K562 (cell line): ENCODE results near the gene DDX5. TPM values are rescaled to one million over a fixed set of nuclear protein-coding genes. Genes with fewer than 3 reads are reported as not detected.
A peak's percentile ranks its signal among the peaks of the same experiment; 100 is the strongest.

Source experiments
- BCOR ChIP-seq: fragments of 450-650 bp; IDR thresholded peaks from 2 replicates; pipeline ENCODE4 v1.6.1; 2016
- C11orf30 ChIP-seq: fragments of 450-650 bp; IDR thresholded peaks from 2 replicates; pipeline ENCODE4 v1.6.1; 2016; ENCODE audit warnings: low read depth, mild to moderate bottlenecking
- CBFB ChIP-seq: sonication (generic); formaldehyde crosslinking; IDR thresholded peaks from 2 replicates; pipeline ENCODE4 v1.4.0; 2020; ENCODE audit warnings: mild to moderate bottlenecking, missing genetic modification reagents
- CEBPB ChIP-seq: fragments of 450-650 bp; IDR thresholded peaks from 2 replicates; pipeline ENCODE4 v1.6.1; 2016; ENCODE audit warnings: missing genetic modification characterization, missing compliant biosample characterization
- DMBX1 ChIP-seq: fragments of 250-450 bp; sonication (Bioruptor Pico); IDR thresholded peaks from 2 replicates; pipeline ENCODE4 v1.8.0; 2022; ENCODE audit warnings: inconsistent platforms, mild to moderate bottlenecking, moderate library complexity, borderline replicate concordance
- DNMT1 ChIP-seq: fragments of 450-650 bp; IDR thresholded peaks from 2 replicates; pipeline ENCODE4 v1.6.1; 2016; ENCODE audit warnings: antibody characterized with exemption, mild to moderate bottlenecking
- EWSR1 ChIP-seq: fragments of 450-650 bp; IDR thresholded peaks from 2 replicates; pipeline ENCODE4 v1.6.1; 2018; ENCODE audit warnings: borderline replicate concordance, mild to moderate bottlenecking, low read depth, moderate library complexity; ENCODE audit not compliant: partially characterized antibody
- FOS ChIP-seq: IDR thresholded peaks from 3 replicates; pipeline ENCODE4 v1.6.1; 2011; ENCODE audit not compliant: insufficient read length; ENCODE audit errors: extremely low read depth
- FOXA3 ChIP-seq, 2 experiments: fragments of 450-650 bp in 1 of 2; sonication (generic) in 1 of 2; formaldehyde crosslinking; IDR thresholded peaks in 1 of 2; conservative IDR thresholded peaks in 1 of 2; 2 replicates each; pipeline versions ENCODE4 v1.4.0 to v1.8.0; 2020 to 2022; ENCODE audit warnings: mild to moderate bottlenecking in 2 of 2, missing genetic modification reagents in 1 of 2
- GTF2E2 ChIP-seq: fragments of 200-800 bp; sonication (Bioruptor generic); IDR thresholded peaks from 2 replicates; pipeline ENCODE4 v1.6.1; 2016; ENCODE audit warnings: missing genetic modification characterization, missing compliant biosample characterization
- HNRNPH1 ChIP-seq: fragments of 200-400 bp; formaldehyde crosslinking; optimal IDR thresholded peaks from 2 replicates; pipeline ENCODE3; 2017; ENCODE audit warnings: low read depth, mild to moderate bottlenecking, low read length, moderate library complexity
- HOXB6 ChIP-seq: fragments of 250-450 bp; sonication (Bioruptor Pico); IDR thresholded peaks from 2 replicates; pipeline ENCODE4 v1.5.1; 2022; ENCODE audit warnings: mild to moderate bottlenecking, borderline replicate concordance
- ILF3 ChIP-seq: fragments of 450-650 bp; IDR thresholded peaks from 2 replicates; pipeline ENCODE4 v1.6.1; 2018; ENCODE audit warnings: antibody characterized with exemption, mild to moderate bottlenecking, moderate library complexity, borderline replicate concordance
- KDM1A ChIP-seq, 2 experiments: fragments of 450-650 bp; IDR thresholded peaks; 2 replicates each; pipeline ENCODE4 v1.6.1; 2016; ENCODE audit warnings: mild to moderate bottlenecking in 2 of 2
- MTF1 ChIP-seq: fragments of 250-450 bp; sonication (Bioruptor Pico); IDR thresholded peaks from 2 replicates; pipeline ENCODE4 v1.9.0; 2021; ENCODE audit warnings: moderate library complexity, mild to moderate bottlenecking, inconsistent platforms, borderline replicate concordance
- PRPF4 ChIP-seq: fragments of 200-400 bp; formaldehyde crosslinking; IDR thresholded peaks from one replicate; pipeline ENCODE4 v1.6.1; 2017; ENCODE audit warnings: low read length, low read depth, mild to moderate bottlenecking; ENCODE audit not compliant: insufficient read depth, poor library complexity, severe bottlenecking
- RHOXF2B ChIP-seq: fragments of 250-450 bp; sonication (Bioruptor Pico); conservative IDR thresholded peaks from 2 replicates; pipeline ENCODE4 v1.5.1; 2021
- SMAD3 ChIP-seq: fragments of 450-650 bp; formaldehyde crosslinking; conservative IDR thresholded peaks from 2 replicates; pipeline ENCODE4 v1.4.0; 2020; ENCODE audit warnings: mild to moderate bottlenecking
- STAG1 ChIP-seq: sonication (generic); formaldehyde crosslinking; IDR thresholded peaks from 2 replicates; pipeline ENCODE4 v1.5.0; 2020; ENCODE audit warnings: missing genetic modification reagents, borderline replicate concordance
- TOE1 ChIP-seq, 2 experiments: fragments of 450-650 bp in 1 of 2; sonication (generic) in 1 of 2; formaldehyde crosslinking in 1 of 2; IDR thresholded peaks; 2 replicates each; pipeline versions ENCODE4 v1.7.1 to v1.8.0; 2016 to 2022; ENCODE audit warnings: borderline replicate concordance in 2 of 2, mild to moderate bottlenecking in 2 of 2, antibody characterized with exemption in 1 of 2, inconsistent platforms in 1 of 2, low read depth in 1 of 2, missing genetic modification reagents in 1 of 2, moderate library complexity in 1 of 2
- ZNF589 ChIP-seq: fragments of 200-800 bp; sonication (Bioruptor generic); IDR thresholded peaks from 2 replicates; pipeline ENCODE4 v1.6.1; 2016; ENCODE audit warnings: low read depth, missing genetic modification characterization, missing compliant biosample characterization
- ZNF785 ChIP-seq: fragments of 250-450 bp; sonication (Bioruptor Pico); IDR thresholded peaks from 2 replicates; pipeline ENCODE4 v1.4.0; 2020; ENCODE audit warnings: mild to moderate bottlenecking
- ZSCAN32 ChIP-seq: fragments of 450-650 bp; formaldehyde crosslinking; IDR thresholded peaks from 2 replicates; pipeline ENCODE4 v1.4.0; 2020; ENCODE audit warnings: mild to moderate bottlenecking, moderate library complexity
- polyA plus RNA-seq, 8 experiments: library from polyadenylated mRNA; depleted of rRNA in 4 of 8; stranded (reverse) in 5 of 8; unstranded in 3 of 8; fragments of >200 nt; fragmentation: Nextera tagmentation in 2 of 8; fragmentation: Illumina TruSeq in 1 of 8; extraction: Ambion mirVana in 2 of 8; extraction: Trizol in 1 of 8; gene quantifications; 2 replicates each; pipeline versions ENCODE4 v1.2.1 to v1.2.3, GENCODE V29; 2011 to 2014; ENCODE audit warnings: inconsistent platforms in 1 of 8, missing spikeins in 1 of 8
- total RNA-seq, 7 experiments: library from RNA; depleted of rRNA in 6 of 7; stranded (reverse); fragments of >200 nt in 6 of 7; fragmentation: Illumina TruSeq in 2 of 7; extraction: Trizol in 2 of 7; gene quantifications; 2 replicates each; pipeline versions ENCODE4 v1.2.1 to v1.2.3, GENCODE V29; 2011 to 2021; ENCODE audit warnings: low replicate concordance in 1 of 7
- TF ChIP-seq, protein P1 (sequence below): sonication (generic); formaldehyde crosslinking; IDR thresholded peaks from 2 replicates; pipeline ENCODE4 v1.8.0; 2022; ENCODE audit warnings: mild to moderate bottlenecking, low read depth, missing genetic modification reagents
- TF ChIP-seq, protein P2 (sequence below): fragments of 250-450 bp; sonication (Bioruptor Pico); IDR thresholded peaks from 2 replicates; pipeline ENCODE4 v1.4.0; 2020
- TF ChIP-seq, protein P3 (sequence below): sonication (generic); formaldehyde crosslinking; IDR thresholded peaks from 2 replicates; pipeline ENCODE4 v1.8.1; 2023; ENCODE audit warnings: mild to moderate bottlenecking, missing genetic modification reagents
- TF ChIP-seq, protein P4 (sequence below): sonication (generic); formaldehyde crosslinking; IDR thresholded peaks from 2 replicates; pipeline ENCODE4 v1.9.0; 2022; ENCODE audit warnings: mild to moderate bottlenecking, missing genetic modification reagents

DDX5 gene
- total and polyA plus RNA-seq, 9 of the 15 experiments (the other 6 are each of a cell fraction or from before 2014, with no cell fraction given), result 306 to 1,639 (median 604) TPM

DNA sequence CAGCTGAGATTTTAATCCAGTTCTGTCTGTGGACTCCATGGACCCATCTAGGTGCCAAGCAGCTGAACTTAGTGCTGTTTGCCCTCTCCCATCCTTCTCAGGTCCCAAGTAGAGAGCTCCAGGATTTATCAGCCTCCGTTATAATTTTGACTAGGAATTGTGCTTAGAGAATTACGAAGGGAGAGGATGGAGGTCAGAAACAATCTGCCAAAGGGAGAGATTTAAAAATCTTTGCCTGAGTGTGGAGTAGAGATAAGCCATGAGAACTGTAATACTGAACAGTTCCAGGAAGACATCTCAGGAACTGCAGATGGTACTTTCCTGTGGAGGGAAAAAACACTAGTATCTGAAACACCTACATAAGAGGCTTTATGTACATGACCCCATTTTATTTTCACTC lies 27.7 kb upstream of the DDX5 start (continued):
- TF ChIP-seq MTF1 (CRISPR knock-in tag), result no peak
- TF ChIP-seq, protein P1, sequence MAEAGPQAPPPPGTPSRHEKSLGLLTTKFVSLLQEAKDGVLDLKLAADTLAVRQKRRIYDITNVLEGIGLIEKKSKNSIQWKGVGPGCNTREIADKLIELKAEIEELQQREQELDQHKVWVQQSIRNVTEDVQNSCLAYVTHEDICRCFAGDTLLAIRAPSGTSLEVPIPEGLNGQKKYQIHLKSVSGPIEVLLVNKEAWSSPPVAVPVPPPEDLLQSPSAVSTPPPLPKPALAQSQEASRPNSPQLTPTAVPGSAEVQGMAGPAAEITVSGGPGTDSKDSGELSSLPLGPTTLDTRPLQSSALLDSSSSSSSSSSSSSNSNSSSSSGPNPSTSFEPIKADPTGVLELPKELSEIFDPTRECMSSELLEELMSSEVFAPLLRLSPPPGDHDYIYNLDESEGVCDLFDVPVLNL (CRISPR knock-in tag), result no peak
- no peak for TF ChIP-seq EWSR1
- no peak for TF ChIP-seq CBFB (CRISPR knock-in tag)
- peak; percentile 100 for TF ChIP-seq KDM1A (IDR thresholded peaks at IDR 0.05)
- no peak for TF ChIP-seq ZSCAN32 (CRISPR knock-in tag)
- TF ChIP-seq, protein P2, sequence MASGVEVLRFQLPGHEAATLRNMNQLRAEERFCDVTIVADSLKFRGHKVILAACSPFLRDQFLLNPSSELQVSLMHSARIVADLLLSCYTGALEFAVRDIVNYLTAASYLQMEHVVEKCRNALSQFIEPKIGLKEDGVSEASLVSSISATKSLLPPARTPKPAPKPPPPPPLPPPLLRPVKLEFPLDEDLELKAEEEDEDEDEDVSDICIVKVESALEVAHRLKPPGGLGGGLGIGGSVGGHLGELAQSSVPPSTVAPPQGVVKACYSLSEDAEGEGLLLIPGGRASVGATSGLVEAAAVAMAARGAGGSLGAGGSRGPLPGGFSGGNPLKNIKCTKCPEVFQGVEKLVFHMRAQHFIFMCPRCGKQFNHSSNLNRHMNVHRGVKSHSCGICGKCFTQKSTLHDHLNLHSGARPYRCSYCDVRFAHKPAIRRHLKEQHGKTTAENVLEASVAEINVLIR (CRISPR knock-in tag), result no peak
- TF ChIP-seq GTF2E2 (tag), result no peak
- TF ChIP-seq DNMT1, result no peak
- no peak for TF ChIP-seq ZNF785 (CRISPR knock-in tag)
- 0 out of 2 replicates have a peak, but pooled peaks have one; percentile 29 for TF ChIP-seq DMBX1
- TF ChIP-seq PRPF4, result no peak
- no peak for TF ChIP-seq BCOR
- no peak for TF ChIP-seq HOXB6 (CRISPR knock-in tag)
- TF ChIP-seq SMAD3 (CRISPR knock-in tag), result no peak
- TF ChIP-seq RHOXF2B (CRISPR knock-in tag), result no peak
- no peak for TF ChIP-seq FOXA3 (CRISPR knock-in tag; conservative IDR thresholded peaks at IDR 0.05 in 1 of 2, IDR thresholded peaks at IDR 0.05 in 1 of 2)
- no peak for TF ChIP-seq ZNF589 (CRISPR knock-in tag)
- no peak for TF ChIP-seq TOE1 (IDR thresholded peaks at IDR 0.05; ENCODE audit: borderline replicate concordance)
- TF ChIP-seq TOE1 (CRISPR knock-in tag; IDR thresholded peaks at IDR 0.05; ENCODE audit: borderline replicate concordance, low read depth), result no peak
- TF ChIP-seq STAG1 (CRISPR knock-in tag), result no peak
- no peak for TF ChIP-seq FOS
- TF ChIP-seq ILF3, result no peak
- no peak for TF ChIP-seq C11orf30
- TF ChIP-seq HNRNPH1, result no peak
- no peak for TF ChIP-seq CEBPB (tag)
- TF ChIP-seq, protein P3, sequence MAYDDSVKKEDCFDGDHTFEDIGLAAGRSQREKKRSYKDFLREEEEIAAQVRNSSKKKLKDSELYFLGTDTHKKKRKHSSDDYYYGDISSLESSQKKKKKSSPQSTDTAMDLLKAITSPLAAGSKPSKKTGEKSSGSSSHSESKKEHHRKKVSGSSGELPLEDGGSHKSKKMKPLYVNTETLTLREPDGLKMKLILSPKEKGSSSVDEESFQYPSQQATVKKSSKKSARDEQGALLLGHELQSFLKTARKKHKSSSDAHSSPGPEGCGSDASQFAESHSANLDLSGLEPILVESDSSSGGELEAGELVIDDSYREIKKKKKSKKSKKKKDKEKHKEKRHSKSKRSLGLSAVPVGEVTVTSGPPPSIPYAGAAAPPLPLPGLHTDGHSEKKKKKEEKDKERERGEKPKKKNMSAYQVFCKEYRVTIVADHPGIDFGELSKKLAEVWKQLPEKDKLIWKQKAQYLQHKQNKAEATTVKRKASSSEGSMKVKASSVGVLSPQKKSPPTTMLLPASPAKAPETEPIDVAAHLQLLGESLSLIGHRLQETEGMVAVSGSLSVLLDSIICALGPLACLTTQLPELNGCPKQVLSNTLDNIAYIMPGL, result no peak
- TF ChIP-seq, protein P4, sequence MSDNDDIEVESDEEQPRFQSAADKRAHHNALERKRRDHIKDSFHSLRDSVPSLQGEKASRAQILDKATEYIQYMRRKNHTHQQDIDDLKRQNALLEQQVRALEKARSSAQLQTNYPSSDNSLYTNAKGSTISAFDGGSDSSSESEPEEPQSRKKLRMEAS (CRISPR knock-in tag), result no peak
